ENCODE results near the gene ABAT. TPM values are rescaled to one million over a fixed set of nuclear protein-coding genes. Genes with fewer than 3 reads are reported as not detected.

ABAT gene
- total RNA-seq = 7.2 and 7.8 TPM in 2 replicates

GRCh38 chr16:8674413-8675022, at the start of gene ABAT:
TSS of gene ABAT (plus strand) at chr16:8674617. CDS start at chr16:8735740, 61,123 bp downstream.

DNA sequence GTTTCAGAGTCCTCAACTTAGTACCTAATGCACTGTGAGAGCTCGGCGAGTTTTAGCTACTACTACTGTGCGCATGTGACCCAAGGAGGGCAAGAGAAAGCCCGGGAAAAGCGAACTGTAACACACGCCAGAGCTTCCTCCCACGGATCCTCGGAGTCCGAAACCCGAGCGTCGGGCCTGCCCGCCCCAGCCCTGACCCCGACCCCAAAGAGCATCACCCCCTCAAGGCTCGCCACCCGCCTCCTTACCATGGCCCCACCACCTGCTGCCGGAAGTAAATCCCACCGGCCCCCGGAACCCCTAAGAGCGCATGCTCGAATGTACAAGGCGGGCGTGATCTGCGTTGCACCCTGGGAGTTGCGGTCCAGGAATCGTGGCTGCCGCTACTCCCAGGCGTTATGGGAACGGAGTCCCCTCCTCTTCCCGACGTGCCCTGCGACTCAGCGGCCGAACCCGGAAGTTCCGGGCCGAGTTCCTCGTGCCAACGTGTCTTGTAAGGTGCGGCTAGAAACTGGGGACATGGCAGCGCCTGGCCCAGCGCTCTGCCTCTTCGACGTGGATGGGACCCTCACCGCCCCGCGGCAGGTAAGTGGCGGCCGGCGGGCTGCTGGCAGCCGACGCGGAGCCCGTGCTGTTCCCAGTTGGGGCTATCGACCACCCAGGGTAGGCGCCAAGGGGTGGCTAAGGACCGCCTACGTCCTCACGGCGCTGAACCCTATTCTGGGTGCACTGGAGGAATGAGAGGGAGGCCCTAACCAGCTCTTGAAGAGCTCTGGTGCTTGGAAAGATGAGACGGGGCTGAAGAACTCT, 123.2 kb downstream of the ABAT start, which contains the start of the genes PMM2 and TMEM186:
PMM2 (plus strand) TSS at position 476 of the 810 bp plus-strand sequence; CDS start at position 520, 44 bp downstream.
TMEM186 (minus strand) TSS at position 276 of the 810 bp plus-strand sequence; CDS start at position 251, 25 bp downstream.

Other genes with a start within 250 kb of the ABAT start
- gene TMEM114, start 84.1 kb upstream of the ABAT start, total RNA-seq = not detected in 2 replicates
- gene METTL22, start 52.9 kb upstream of the ABAT start, total RNA-seq = 17.5 and 54.6 TPM in 2 replicates
- gene TMEM186, start 123.0 kb downstream of the ABAT start, total RNA-seq = 5.3 and 6.0 TPM in 2 replicates
- 30.0 and 38.1 TPM in 2 replicates for gene PMM2, start 123.2 kb downstream of the ABAT start, total RNA-seq
- gene CARHSP1, start 194.4 kb downstream of the ABAT start, total RNA-seq = 148 and 204 TPM in 2 replicates
- not detected in 2 replicates for gene LITAFD, start 207.7 kb downstream of the ABAT start, total RNA-seq

All from pericardium fibroblast (primary cell).